Activated CD4-positive, alpha-beta T cell treated with anti-CD3 and anti-CD28 coated beads for 48 hours (primary cell): ENCODE results near the gene DLG1.

Experiments
- DNase-seq: peaks from one replicate; pipeline ENCODE4 v3.0.0-alpha.2; 2020

The DLG1 gene

DNA sequence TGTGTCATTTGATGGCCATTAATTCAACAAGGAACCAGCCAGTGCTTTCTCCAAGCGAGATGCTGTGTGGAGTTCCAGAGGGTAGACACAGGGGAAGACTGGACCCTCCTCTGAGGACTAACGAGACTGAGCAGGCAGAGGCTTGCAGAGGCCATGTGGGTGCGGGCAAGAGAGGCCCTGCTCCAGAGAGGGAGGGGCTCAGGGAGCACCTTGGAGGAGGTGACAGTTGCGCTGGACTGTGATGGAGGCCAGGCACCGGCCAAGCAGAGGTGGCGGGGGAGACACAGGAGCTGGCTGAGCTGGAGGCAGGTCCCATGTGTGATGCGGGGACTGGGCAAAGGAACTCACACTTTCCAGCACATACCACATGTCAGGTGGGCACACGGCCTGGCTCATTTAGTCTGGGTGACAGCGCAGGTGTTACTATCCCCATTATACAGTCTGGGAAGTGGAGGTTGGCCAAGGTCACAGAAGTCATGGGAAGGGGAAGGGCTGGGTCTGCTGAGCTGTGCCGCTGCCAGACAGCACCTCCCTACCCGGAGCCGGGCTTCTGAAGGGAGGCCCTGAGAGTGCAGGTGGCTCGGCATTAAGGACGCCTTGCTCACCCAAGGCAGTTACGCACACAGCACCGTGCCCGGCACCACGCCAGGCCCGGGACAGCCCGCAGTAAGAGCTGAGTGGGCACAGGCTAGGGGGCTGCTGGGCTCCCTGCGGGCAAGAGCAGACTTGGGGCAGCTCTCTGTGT, 272.5 kb downstream of the DLG1 start:
- DNase-seq = no peak

DNA sequence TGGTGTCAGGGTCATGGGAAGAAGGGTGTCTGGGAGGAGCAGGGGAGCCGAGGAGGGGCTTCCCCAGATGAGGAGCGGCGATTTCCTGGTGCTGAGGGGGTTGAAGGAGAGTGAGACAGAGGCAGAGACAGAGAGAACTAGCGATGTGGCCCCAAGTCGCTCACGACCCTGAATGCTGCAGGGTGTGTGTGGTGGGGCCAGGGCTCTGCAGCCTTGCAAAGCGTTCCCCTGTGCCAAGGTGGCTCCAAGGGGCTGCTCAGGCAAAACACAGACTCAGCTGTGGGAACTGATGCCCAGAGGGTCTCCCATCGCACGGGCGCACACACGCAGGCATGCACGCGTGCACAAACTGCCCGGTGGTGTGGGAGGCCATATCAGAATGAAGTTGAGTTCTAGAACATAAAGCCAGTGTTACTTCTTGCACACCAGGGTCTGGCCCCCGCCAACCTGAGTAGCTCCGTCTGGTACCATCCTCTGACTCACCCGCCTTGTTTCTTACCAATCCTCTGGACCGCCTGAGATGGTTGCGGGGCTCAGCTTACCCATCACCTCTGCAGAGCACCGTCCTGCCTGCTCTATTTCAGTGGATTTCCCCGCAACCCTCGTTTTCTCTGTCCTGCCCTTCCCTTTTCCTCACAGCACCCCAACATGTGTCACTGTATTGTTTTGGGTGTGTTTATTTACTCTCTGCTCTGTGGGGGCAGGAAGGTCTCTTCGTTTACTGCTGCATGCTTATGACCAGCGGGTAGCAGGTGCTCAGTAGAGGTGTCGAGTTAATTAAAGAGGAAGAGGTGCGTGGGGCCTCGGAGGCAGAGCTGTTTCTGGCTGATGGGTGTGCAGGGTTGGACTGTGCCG, 273.3 kb downstream of the DLG1 start:
- no peak for DNase-seq

DNA sequence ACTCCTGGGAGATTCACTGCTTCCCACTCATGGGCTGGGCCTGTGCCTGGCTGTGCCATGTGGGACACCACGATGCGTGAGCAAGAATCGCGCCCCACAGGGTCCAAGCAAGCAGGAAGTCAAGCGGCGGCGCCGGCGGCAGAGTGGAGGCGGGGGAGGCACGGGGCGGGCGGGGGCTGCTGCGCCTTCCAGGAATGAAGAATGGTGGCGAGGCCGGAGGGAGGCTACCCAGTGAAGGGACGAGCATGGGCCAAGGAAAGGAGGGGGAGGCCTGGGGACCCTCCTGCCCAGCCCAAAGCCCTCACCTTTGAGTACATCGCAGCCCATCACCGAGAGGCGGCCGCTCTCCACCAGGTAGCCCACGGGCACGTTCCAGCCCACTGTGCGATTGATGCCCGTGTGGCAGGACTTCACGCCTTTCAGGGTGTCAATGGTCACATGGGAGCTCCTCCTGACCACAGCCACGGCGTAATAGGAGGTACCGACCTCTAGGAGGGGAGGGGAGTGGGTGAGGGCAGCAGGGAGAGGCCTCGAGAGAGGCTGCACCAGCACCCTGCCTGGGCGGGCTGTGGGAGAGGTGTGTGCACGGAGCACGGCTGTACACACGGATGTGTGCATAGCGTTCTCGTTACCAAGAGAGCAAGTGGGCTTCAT, 274.3 kb downstream of the DLG1 start:
- DNase-seq = no peak

- no peak for DNase-seq
Observed at GRCh38 chr3:197023241-197023997, 275.0 kb downstream of the DLG1 start.

GRCh38 chr3:197022405-197023231, 275.8 kb downstream of the DLG1 start:
- no peak for DNase-seq

DNA sequence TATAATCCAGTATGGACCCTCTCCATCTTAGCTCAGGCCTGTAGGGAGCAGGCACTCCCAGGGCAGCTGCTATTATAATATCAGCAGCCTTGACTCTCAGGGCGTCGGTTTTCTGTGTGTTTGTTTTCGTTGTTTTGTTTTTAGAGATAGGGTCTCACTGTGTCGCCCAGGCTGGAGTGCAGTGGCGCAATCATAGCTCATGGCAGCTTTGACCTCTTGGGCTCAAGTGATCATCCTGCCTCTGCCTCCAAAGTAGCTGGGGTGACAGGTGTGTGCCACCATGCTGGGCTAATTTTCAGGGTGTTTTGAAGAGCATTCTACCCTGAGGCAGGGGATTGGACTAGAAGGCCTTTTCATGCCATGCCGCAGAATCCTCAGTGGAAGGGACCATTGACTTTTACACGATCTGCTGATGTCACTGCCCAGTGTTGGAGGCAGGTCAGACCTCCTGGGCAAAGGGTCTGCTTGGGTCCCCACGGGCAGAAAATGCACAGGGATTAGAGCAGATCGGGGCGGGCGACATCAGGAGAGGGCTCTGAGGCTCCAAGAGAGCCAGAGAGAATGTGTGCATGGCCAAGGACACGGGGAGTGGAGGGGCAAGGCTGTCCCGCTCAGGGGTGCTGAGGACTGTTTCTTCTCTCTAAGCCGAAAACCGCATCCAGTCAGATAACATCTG, 276.5 kb downstream of the DLG1 start:
- DNase-seq = no peak

GRCh38 chr3:197021231-197021630, 277.2 kb downstream of the DLG1 start:
- DNase-seq = no peak

DNA sequence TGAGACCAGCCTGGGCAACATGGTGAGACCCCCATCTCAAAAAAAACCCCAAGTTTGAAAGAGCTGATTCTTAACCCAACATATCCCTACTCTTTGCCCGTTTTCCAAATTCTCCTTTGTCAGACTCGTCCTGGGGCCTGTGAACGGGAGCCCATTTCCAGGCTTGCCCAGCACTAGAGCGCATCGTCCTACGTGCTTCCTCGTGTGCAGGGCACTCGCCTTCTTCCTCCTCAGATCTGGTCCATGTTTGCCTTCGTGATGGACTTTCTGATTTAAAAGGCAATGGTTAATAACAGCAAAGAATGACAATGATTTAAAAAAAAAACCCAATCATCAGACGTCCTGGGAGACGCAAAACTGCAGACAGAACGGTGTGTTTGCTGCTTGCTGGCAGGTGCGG, 278.9 kb downstream of the DLG1 start:
- DNase-seq = no peak

DNA sequence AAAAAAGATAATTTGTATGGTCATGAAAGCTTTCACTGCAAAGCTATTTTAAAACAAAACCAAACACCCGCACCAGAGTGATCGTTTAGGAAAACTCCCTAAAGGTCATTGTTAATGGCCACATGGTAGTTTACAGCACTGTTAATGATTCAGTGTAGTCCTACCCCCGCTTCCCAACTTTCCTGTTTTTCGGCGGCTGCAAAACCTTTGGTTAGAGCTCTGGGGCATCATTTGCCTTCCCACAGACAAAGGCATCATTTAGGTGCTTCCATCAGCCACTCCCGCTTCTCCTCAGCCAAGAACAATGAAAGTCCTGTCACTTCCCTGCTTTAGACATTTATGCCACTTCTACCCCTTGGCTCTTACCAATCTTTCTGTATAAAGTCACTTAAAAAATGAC, 279.4 kb downstream of the DLG1 start:
- DNase-seq = no peak

DNA sequence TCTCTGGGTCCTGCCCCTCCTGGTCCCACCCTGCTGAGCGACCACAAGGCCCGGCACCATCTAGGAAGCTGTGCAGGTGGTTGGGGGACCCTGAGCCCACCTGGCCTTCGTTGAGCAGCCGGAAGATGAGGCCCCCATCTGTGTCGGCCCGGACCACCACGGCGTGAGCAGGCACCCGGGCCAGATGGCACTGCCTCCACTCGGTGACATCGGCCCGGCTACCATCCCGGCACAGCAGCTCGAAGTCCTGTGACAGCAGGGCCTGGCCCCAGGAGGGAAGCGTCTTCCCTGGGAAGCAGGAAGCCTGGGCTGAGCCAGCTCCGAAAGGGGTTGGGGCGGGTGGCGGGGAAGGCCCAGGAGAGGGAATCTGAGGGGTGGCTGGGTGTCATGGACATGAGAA, 281.4 kb downstream of the DLG1 start:
- DNase-seq = no peak

- DNase-seq = no peak
Observed at GRCh38 chr3:197015790-197016736, 282.3 kb downstream of the DLG1 start.

DNA sequence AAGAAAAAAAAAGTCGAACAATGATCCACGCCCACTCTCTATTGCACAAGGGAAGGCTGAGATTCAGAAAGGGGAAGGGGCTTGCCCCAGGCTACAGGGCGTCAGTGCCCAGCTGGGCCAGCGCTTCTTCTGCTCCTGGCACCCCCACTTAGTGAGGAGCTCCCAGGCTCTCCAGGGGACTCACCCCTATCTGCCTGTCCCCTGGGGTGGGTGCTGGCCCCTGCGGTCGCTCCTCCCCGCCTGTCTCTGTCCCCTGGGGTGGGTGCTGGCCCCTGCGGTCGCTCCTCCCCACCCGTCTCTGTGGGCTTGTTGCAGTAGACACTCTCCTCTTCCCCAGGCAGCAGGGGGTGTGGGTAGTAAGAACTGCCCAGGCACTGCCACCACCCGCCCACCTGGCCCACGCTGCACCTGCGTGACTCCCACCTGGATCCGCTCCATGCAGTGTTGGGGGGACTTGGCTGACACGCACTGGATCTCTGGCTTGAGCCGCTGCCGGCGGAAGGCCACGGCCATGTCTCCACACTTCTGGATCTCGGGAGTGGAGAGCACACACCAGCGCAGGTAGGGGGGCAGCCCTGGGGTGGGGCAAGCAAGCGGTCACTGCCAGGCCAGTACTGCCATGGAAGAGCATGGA, 283.4 kb downstream of the DLG1 start:
- DNase-seq = no peak

DNA sequence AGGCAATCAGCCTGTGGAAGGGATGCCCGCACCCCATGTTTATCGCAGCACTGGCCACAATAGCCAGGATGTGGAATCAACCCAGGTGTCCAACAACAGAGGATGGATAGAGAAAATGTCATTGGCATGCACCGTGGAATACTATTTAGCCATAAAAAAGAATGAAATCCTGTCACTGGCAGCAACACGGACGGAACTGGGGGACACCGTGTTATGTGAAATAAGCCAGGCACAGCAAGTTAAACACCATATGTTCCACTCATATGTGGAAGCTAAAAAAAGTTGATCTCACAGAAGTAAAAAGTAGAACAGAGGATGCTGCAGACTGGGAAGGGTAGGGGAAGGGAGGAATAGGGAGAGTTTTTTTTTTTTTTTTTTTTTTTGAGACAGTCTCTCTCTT, 284.4 kb downstream of the DLG1 start:
- no peak for DNase-seq

DNA sequence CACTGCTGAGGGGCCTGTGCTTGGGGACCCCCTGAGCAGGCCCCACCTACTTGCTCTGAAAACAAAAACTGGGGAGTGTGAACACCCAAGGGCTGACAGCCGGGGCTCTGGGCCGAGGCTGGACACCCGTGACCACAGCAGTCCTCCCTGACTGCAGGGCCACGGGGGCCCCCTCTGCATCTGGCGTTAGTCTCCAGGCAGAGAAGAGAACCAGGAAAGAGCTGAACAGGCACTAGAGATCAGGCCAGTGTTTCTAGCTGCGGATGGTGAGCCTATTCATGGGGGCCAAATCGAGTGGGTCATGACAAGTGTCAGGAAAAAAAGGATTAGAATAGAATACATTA, 285.9 kb downstream of the DLG1 start:
- DNase-seq = no peak

- DNase-seq = no peak
Observed at GRCh38 chr3:197011780-197012539, 286.5 kb downstream of the DLG1 start.

DNA sequence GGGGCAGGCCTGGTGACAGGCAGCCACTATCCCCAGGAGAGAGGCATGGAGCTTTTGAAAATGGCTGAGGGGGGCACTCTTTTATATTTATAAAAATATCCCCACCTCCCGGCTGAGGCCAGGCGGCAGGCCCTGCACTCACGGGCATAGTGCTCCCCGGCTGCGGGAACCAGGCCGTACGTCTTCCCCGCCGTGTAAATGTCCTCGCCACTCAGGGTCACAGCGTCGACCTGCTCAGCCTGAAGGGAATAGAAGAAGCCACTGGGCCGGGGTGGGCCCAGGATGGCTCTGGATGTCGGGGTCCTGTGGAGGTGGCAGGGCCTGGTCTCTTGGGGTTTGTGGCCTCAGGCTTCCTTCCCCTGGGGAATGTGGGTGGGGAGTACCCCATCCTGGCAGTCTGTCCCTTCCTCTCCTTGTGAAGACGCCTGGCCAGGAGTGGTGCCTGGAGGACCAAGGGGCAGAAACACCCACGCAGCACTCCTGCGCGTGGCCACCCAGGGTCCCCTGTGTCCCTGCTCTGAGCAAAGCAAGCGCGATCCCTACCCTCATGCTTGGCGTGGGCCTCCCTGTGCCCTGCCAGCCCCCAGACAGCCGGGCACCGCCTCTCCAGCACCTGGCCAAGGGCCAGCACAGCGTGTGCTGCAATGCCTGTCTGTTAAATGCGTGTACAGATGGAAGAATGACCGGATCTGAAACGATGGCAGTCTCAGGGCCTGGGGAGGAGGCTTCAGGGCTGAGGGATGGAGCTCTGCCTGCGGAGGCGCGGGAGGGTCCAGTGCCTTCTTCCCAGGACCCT, 287.7 kb downstream of the DLG1 start:
- DNase-seq = no peak

DNA sequence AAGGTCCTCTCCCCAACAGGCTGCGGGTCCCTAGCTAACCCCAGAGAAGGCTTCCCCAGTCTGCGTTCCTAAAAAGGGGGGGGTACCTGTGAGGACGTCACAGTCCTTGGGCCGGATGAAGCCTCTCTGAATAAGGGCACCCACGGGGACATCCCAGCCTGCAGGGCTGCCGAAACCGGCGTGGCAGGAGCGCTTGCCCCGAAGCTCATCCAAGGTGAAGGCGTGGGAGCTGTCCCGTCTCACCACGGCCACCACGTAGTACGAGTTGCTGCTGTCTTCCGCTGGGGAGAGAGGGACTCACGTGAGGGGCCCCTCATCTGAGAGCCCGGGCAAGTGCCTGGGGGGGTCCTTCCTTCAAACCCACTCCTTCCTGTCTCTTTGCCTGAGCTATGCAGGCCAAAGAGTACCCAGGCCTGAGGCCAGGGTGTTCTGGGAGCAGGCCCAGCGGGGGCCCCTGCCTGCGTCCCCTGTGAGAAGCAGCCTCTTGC, 288.8 kb downstream of the DLG1 start:
- no peak for DNase-seq
